Activated naive CD4-positive, alpha-beta T cell treated with anti-CD3 and anti-CD28 coated beads, Interleukin-2, amount 10 ng/mL, durations not matched to agents 7 days and 5 days (primary cell): ENCODE data around the gene PTH2R.

Source experiments
- CTCF ChIA-PET: fragments of 350-600 bp; sonication (Branson Sonifier 250); formaldehyde crosslinking; loops from one replicate; lab custom pipeline; 2021; ENCODE audit warnings: antibody characterized with exemption; lab: Charles Lee
- DNase-seq: peaks from one replicate; pipeline ENCODE4 v3.0.0-alpha.2; 2020
- H3K27ac Mint-ChIP-seq: one replicate; pipeline ENCODE4 v1.8.0; 2021; ENCODE audit warnings: mild to moderate bottlenecking, moderate library complexity, mixed read lengths
- H3K27me3 Mint-ChIP-seq: one replicate; pipeline ENCODE4 v1.8.0; 2021; ENCODE audit warnings: mild to moderate bottlenecking, mixed read lengths
- H3K36me3 Mint-ChIP-seq: one replicate; pipeline ENCODE4 v1.8.0; 2021; ENCODE audit warnings: mixed read lengths
- H3K4me1 Mint-ChIP-seq: one replicate; pipeline ENCODE4 v1.8.0; 2021; ENCODE audit warnings: mixed read lengths
- H3K4me3 Mint-ChIP-seq: one replicate; pipeline ENCODE4 v1.8.0; 2021; ENCODE audit warnings: mild to moderate bottlenecking, moderate library complexity, mixed read lengths
- H3K9me3 Mint-ChIP-seq: one replicate; pipeline ENCODE4 v1.8.0; 2021; ENCODE audit warnings: mixed read lengths

Gene PTH2R, protein sequence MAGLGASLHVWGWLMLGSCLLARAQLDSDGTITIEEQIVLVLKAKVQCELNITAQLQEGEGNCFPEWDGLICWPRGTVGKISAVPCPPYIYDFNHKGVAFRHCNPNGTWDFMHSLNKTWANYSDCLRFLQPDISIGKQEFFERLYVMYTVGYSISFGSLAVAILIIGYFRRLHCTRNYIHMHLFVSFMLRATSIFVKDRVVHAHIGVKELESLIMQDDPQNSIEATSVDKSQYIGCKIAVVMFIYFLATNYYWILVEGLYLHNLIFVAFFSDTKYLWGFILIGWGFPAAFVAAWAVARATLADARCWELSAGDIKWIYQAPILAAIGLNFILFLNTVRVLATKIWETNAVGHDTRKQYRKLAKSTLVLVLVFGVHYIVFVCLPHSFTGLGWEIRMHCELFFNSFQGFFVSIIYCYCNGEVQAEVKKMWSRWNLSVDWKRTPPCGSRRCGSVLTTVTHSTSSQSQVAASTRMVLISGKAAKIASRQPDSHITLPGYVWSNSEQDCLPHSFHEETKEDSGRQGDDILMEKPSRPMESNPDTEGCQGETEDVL

DNA sequence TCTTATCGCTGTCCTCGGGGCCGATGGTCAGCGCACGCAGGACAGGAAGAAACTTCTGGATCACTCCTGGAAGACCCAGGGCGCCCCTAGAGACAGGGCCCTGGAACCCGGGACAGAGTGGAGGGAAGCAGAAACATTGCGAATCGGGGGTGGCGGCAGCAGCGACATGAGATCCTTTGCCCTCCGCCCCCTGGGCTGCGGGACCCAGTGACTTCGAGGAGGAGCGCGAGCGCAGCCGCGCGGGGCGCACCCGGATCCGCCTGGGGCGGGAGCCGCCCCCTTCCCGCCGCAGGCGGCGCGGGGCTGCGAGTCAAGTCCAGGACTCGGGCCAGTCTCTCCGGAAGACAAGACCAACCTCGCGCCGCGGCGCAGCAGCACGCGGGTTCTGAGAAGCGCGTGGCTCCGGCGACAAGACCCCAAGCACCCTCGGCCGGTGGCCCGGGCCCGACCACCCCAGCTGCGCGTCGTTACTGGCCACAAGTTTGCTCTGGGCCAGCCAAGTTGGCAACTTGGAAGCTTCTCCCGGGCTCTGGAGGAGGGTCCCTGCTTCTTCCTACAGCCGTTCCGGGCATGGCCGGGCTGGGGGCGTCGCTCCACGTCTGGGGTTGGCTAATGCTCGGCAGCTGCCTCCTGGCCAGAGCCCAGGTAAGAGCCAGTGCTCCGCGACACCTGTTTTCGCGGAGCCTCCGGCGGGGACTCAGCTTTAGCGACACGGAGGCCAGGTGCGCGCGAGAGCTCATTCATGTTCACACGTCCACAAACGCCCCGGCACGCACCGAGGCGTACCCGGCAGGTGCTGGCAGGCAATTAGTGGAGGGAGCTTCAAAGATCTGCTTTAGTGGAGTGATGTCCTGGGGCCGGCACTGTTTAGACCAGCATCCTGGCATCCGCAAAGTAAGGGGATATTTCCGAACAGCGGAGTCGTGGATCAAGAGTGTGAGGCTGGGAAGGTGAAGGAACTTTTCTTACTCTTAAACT, at the start of gene PTH2R:
PTH2R (plus strand) TSS at position 319 of the 978 bp plus-strand sequence; CDS start at position 571, 252 bp downstream.
- Mint-ChIP-seq H3K27ac (no peak within 1 kb of the TSS), H3K4me3 (no peak within 1 kb of the TSS), H3K9me3 (no peaks in the 10 kb centered on the region), H3K36me3 (no peaks in the 10 kb centered on the region), H3K27me3 (peaks cover 43% of the 10 kb centered on the region), H3K4me1 (peaks cover 7% of the 10 kb centered on the region)
- DNase-seq: no peak
- CTCF ChIA-PET: interaction anchor here (0.8 to 1.3 kb wide), 2 partner anchors 14 to 15 kb away, joined by 3 read pairs; no protein-coding TSS in a partner anchor

- Mint-ChIP-seq H3K9me3 (no peaks in the 10 kb centered on the region), H3K36me3 (peaks cover 40% of the 10 kb centered on the region), H3K4me3 (no peak overlapping the region), H3K4me1 (no peaks in the 10 kb centered on the region), H3K27ac (no peak overlapping the region), H3K27me3 (no peaks in the 10 kb centered on the region)
- CTCF ChIA-PET: interaction anchor here (0.8 kb wide), 1 partner anchor 13 kb away, joined by 5 read pairs; no protein-coding TSS in a partner anchor
- DNase-seq: no peak
These were observed 49.6 kb upstream of the PTH2R start for GRCh38 chr2:208356846-208357574.

- H3K4me1 Mint-ChIP-seq: no peaks in the 10 kb centered on the region
- no peak for DNase-seq
- no peaks in the 10 kb centered on the region for H3K27me3 Mint-ChIP-seq
- H3K27ac Mint-ChIP-seq: no peak overlapping the region
- H3K4me3 Mint-ChIP-seq: no peak overlapping the region
- H3K9me3 Mint-ChIP-seq: no peaks in the 10 kb centered on the region
- peaks cover 24% of the 10 kb centered on the region for H3K36me3 Mint-ChIP-seq
- CTCF ChIA-PET: no interaction called here
These were observed 47.6 kb upstream of the PTH2R start for GRCh38 chr2:208358758-208359631.

GRCh38 chr2:208359632-208359986, 47.0 kb upstream of the PTH2R start:
- peaks cover 18% of the 10 kb centered on the region for H3K36me3 Mint-ChIP-seq
- no peak for DNase-seq
- H3K27me3 Mint-ChIP-seq: no peaks in the 10 kb centered on the region
- CTCF ChIA-PET: no interaction called here
- no peak overlapping the region for H3K4me3 Mint-ChIP-seq
- no peaks in the 10 kb centered on the region for H3K9me3 Mint-ChIP-seq
- no peaks in the 10 kb centered on the region for H3K4me1 Mint-ChIP-seq
- no peak overlapping the region for H3K27ac Mint-ChIP-seq

GRCh38 chr2:208360259-208361076, 46.1 kb upstream of the PTH2R start:
- Mint-ChIP-seq H3K27ac (no peak overlapping the region), H3K4me3 (no peak overlapping the region), H3K36me3 (peaks cover 13% of the 10 kb centered on the region), H3K9me3 (peaks cover 2% of the 10 kb centered on the region), H3K4me1 (no peaks in the 10 kb centered on the region), H3K27me3 (no peaks in the 10 kb centered on the region)
- CTCF ChIA-PET: no interaction called here
- DNase-seq: no peak

- DNase-seq: no peak
- peaks cover 2% of the 10 kb centered on the region for H3K9me3 Mint-ChIP-seq
- H3K4me3 Mint-ChIP-seq: no peak overlapping the region
- H3K4me1 Mint-ChIP-seq: no peaks in the 10 kb centered on the region
- CTCF ChIA-PET: no interaction called here
- H3K36me3 Mint-ChIP-seq: peaks cover 13% of the 10 kb centered on the region
- no peak overlapping the region for H3K27ac Mint-ChIP-seq
- no peaks in the 10 kb centered on the region for H3K27me3 Mint-ChIP-seq
These were observed 45.5 kb upstream of the PTH2R start for GRCh38 chr2:208361077-208361441.

DNA sequence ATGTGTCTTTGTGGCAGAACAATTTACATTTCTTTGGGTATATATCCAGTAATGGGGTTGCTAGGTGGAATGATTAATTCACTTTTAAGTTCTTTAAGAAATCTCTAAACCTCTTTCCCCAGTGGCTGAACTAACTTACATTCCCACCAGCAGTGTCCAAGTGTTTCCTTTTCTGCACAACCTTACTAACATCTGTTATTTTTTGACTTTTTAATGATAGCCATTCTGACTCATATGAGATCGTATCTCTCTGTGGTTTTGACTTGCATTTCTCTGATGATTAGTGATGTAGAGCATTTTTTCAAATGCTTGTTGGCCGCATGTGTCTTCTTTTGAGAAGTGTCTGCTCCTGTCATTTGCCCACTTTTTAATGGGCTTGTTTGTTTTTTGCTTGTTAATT, 43.1 kb upstream of the PTH2R start:
- Mint-ChIP-seq H3K27ac (no peak overlapping the region), H3K36me3 (peaks cover 10% of the 10 kb centered on the region), H3K4me3 (no peak overlapping the region), H3K4me1 (no peaks in the 10 kb centered on the region), H3K27me3 (no peaks in the 10 kb centered on the region), H3K9me3 (peaks cover 2% of the 10 kb centered on the region)
- no peak for DNase-seq
- CTCF ChIA-PET: no interaction called here

DNA sequence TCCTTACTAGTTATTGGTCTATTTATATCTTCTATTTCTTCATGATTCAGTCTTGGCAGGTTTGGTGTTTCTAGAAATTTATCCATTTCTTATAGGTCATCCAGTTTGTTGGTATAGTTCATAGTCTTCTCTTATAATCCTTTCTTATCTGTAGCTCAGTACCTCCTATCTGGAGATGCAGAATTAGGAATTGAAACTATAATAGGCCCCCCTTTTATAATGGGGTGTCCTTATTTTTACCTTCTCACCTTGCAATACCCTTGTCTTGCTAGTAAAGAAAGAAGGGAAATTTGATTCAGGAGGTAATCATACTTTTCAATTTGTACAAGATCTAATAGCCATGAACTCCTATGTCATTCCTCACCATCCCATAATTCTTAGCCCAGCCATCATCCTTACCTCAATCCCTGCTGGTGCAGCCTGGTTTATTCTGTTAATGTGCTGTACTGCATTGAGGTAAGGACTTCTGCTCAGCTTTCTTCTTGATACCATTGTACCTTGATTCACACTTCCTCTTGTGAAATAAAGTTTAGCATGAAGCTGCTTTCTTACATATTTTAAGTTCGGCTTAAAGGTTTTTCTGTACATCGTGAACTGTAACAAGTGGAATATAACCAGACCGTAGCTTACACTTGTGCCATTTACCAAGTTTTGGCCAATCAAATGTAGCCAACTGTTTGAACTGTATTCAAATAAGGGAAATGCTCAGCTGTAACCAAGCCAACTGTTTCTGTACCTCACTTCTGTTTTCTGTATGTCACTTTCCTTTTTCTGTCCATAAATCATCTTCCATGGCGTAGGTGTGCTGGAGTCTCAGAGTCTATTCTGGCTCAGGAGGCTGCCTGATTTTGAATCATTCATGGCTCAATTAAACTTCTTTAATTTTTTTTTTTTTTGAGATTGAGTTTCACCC, 40.1 kb upstream of the PTH2R start:
- no peaks in the 10 kb centered on the region for H3K27me3 Mint-ChIP-seq
- no peaks in the 10 kb centered on the region for H3K4me1 Mint-ChIP-seq
- no peak overlapping the region for H3K4me3 Mint-ChIP-seq
- H3K9me3 Mint-ChIP-seq: peaks cover 2% of the 10 kb centered on the region
- peaks cover under 1% of the 10 kb centered on the region for H3K36me3 Mint-ChIP-seq
- CTCF ChIA-PET: interaction anchor here (0.9 kb wide), 1 partner anchor 191 kb away, joined by 4 read pairs; no protein-coding TSS in a partner anchor
- DNase-seq: no peak
- H3K27ac Mint-ChIP-seq: no peak overlapping the region

GRCh38 chr2:208369091-208369490, 37.5 kb upstream of the PTH2R start:
- DNase-seq: no peak
- Mint-ChIP-seq H3K4me1 (no peaks in the 10 kb centered on the region), H3K4me3 (no peak overlapping the region), H3K9me3 (peaks cover 2% of the 10 kb centered on the region), H3K27me3 (no peaks in the 10 kb centered on the region), H3K36me3 (no peaks in the 10 kb centered on the region), H3K27ac (no peak overlapping the region)
- CTCF ChIA-PET: no interaction called here

DNA sequence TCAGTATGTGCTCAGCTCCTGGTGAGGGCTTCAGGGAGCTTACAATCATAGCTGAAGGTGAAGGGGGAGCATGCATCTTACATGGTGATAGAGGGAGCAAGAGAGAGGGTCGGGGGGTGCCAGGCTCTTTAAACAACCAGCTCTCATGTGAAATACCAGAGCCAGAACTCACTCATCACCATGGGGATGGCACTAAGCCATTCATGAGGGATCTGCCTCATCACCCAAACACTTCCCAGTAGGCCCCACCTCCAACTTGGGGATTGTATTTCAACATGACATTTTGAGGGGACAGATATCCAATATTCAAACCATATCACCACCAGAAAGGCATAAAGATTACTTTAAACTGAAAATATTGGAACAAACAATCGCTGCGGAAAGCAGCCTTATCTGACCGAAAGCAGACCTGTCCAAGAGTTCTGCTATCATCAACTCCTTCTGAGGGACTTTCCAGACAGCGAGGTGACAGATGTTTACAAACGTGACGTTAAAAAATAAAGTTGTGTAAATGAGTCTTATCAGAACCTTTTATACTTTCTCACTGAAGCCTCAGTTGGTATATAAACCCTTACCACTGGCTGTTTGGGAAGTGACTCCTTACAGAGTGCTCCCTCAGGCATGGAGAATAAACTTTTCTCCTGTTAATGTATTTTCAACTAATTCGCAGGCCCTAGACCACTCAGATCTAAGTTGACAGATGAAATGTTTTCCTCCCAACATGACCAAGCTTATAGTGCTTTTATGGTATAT, 35.5 kb upstream of the PTH2R start:
- Mint-ChIP-seq H3K4me3 (no peak overlapping the region), H3K27me3 (peaks cover 4% of the 10 kb centered on the region), H3K9me3 (no peaks in the 10 kb centered on the region), H3K4me1 (no peaks in the 10 kb centered on the region), H3K27ac (no peak overlapping the region), H3K36me3 (no peaks in the 10 kb centered on the region)
- no peak for DNase-seq
- CTCF ChIA-PET: interaction anchor here (0.9 kb wide), 1 partner anchor 10 kb away, joined by 3 read pairs; no protein-coding TSS in a partner anchor

DNA sequence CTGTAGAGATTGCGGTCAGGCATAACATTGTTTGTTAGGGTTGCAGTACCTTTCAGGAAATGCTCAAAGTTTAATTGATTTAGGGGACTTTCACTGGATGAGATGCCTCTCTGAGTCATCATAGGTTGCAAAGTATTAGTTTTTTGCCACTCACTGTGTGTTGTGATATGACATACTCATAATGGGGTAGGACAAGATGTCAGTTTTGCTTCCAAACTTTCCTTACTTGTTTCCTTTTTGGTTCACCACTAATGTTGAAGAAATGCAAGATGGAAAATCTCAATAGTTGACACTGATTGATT, 35.0 kb upstream of the PTH2R start:
- CTCF ChIA-PET: interaction anchor here (0.9 kb wide), 1 partner anchor 9 kb away, joined by 3 read pairs; no protein-coding TSS in a partner anchor

More for the DNA sequence above, 35.0 kb upstream of the PTH2R start:
- DNase-seq: no peak
- Mint-ChIP-seq H3K4me1 (no peaks in the 10 kb centered on the region), H3K9me3 (no peaks in the 10 kb centered on the region), H3K36me3 (no peaks in the 10 kb centered on the region), H3K27ac (no peak overlapping the region), H3K27me3 (peaks cover 4% of the 10 kb centered on the region), H3K4me3 (no peak overlapping the region)
